CD4-positive, alpha-beta T cell treated with Interleukin-21 for 1 hour (primary cell): Measurements from ENCODE around the gene RBM14.
A peak's percentile ranks its signal among the peaks of the same experiment; 100 is the strongest.
"Not testable (repeated sequence)": the region's sequence is repeated elsewhere in the genome, so short reads cannot be mapped to it uniquely, and the experiment has no call there.

Experiments used
- DNase-seq: peaks from one replicate; pipeline ENCODE4 v3.0.0-alpha.2; 2020

Gene RBM14

GRCh38 chr11:66616379-66617154, at the start of gene RBM14:
TSS of gene RBM14 (plus strand) at chr11:66616630. CDS start at chr11:66616721, 91 bp downstream.
- DNase-seq: peak; percentile 99

- no peak for DNase-seq
Measured at GRCh38 chr11:66567787-66568123, 48.7 kb upstream of the RBM14 start.

GRCh38 chr11:66568124-66568916, 48.1 kb upstream of the RBM14 start, which contains the start of gene CTSF:
TSS of gene CTSF (minus strand) at chr11:66568606. CDS start at chr11:66568486, 120 bp downstream.
- peak; percentile 79 for DNase-seq

- DNase-seq: no peak
Measured at GRCh38 chr11:66569076-66569475, 47.4 kb upstream of the RBM14 start.

GRCh38 chr11:66570079-66570849, 46.2 kb upstream of the RBM14 start:
- no peak for DNase-seq

GRCh38 chr11:66570850-66571180, 45.6 kb upstream of the RBM14 start:
- no peak for DNase-seq

GRCh38 chr11:66579017-66579606, 37.3 kb upstream of the RBM14 start:
- peak; percentile 75 for DNase-seq

GRCh38 chr11:66580803-66581202, 35.6 kb upstream of the RBM14 start:
- DNase-seq: no peak

GRCh38 chr11:66581261-66581660, 35.2 kb upstream of the RBM14 start:
- DNase-seq: no peak

- not testable (repeated sequence) for DNase-seq
Measured at GRCh38 chr11:66582565-66583147, 33.8 kb upstream of the RBM14 start.

GRCh38 chr11:66585447-66585846, 31.0 kb upstream of the RBM14 start:
- DNase-seq: not testable (repeated sequence)

- DNase-seq: no peak
Measured at GRCh38 chr11:66586136-66586535, 30.3 kb upstream of the RBM14 start.

- DNase-seq: not testable (repeated sequence)
Measured at GRCh38 chr11:66589315-66589714, 27.1 kb upstream of the RBM14 start.

- no peak for DNase-seq
Measured at GRCh38 chr11:66589996-66590675, 26.3 kb upstream of the RBM14 start.

- DNase-seq: no peak
Measured at GRCh38 chr11:66591175-66591574, 25.3 kb upstream of the RBM14 start.

GRCh38 chr11:66592457-66593302, 23.8 kb upstream of the RBM14 start, which contains the start of the genes CCDC87 and CCS:
TSS of gene CCDC87 (minus strand) at chr11:66593063. CDS start at chr11:66593015, 48 bp downstream.
TSS of gene CCS (plus strand) at chr11:66593185. CDS start at chr11:66593262, 77 bp downstream.
- peak; percentile 99 for DNase-seq

GRCh38 chr11:66593303-66593635, 23.2 kb upstream of the RBM14 start:
- DNase-seq: no peak

- no peak for DNase-seq
Measured at GRCh38 chr11:66593650-66594049, 22.8 kb upstream of the RBM14 start.

GRCh38 chr11:66595245-66595904, 21.1 kb upstream of the RBM14 start:
- DNase-seq: no peak

- DNase-seq: no peak
Measured at GRCh38 chr11:66598993-66599392, 17.4 kb upstream of the RBM14 start.
